Left colon (tissue), 2 donors: ENCODE results near the gene TIAL1. TPM values are rescaled to one million over a fixed set of nuclear protein-coding genes. Genes with fewer than 3 reads are reported as not detected.
"Not testable (repeated sequence)": the region's sequence is repeated elsewhere in the genome, so short reads cannot be mapped to it uniquely, and the experiment has no call there.

Experiments
- ATAC-seq: fragments of 200-7000 bp; cut with Tn5 transposase; one replicate; pipeline ENCODE4 v1.9.1; 2020; ENCODE audit warnings: mild to moderate bottlenecking, moderate library complexity
- DNase-seq, 2 donors: peaks; one replicate each; pipeline ENCODE4 v3.0.0-alpha.2; 2020
- intact Hi-C, 2 donors: fragments of 100-400 bp; cut with DNase I in 1 of 2; cut with micrococcal nuclease in 1 of 2; formaldehyde crosslinking; loops; one replicate each; pipeline versions ENCODE4 v1.11.2 to v1.14.0; 2022; cut with DNase I, micrococcal nuclease
- long read RNA-seq: library from polyadenylated mRNA; unstranded; transcript quantifications from one replicate; pipeline ENCODE4 v2.0.0, GENCODE V29; 2021
- total RNA-seq, 2 donors: library from RNA; stranded (reverse); fragmentation: NEBNext Ultra II Directional; extraction: Animal tissue kit (Norgen Biotek cat#: 25700); gene quantifications; one replicate each; pipeline ENCODE4 v1.2.1, GENCODE V29; 2021
- donor health status: DM: no; HTN: no; CAD: no.
- donor health status: DM: yes; HTN: yes; CAD: no.

The TIAL1 gene, protein sequence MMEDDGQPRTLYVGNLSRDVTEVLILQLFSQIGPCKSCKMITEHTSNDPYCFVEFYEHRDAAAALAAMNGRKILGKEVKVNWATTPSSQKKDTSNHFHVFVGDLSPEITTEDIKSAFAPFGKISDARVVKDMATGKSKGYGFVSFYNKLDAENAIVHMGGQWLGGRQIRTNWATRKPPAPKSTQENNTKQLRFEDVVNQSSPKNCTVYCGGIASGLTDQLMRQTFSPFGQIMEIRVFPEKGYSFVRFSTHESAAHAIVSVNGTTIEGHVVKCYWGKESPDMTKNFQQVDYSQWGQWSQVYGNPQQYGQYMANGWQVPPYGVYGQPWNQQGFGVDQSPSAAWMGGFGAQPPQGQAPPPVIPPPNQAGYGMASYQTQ
- 10 to 100 TPM; 92.8 to 97.0 TPM for total RNA-seq
- long read RNA-seq, full-length matches to known transcripts, result 1 of 3 reads
- long read RNA-seq, partial matches to known transcripts, result 1 of 3 reads
- long read RNA-seq, other reads (novel, unspliced or antisense), result 1 of 3 reads

DNA sequence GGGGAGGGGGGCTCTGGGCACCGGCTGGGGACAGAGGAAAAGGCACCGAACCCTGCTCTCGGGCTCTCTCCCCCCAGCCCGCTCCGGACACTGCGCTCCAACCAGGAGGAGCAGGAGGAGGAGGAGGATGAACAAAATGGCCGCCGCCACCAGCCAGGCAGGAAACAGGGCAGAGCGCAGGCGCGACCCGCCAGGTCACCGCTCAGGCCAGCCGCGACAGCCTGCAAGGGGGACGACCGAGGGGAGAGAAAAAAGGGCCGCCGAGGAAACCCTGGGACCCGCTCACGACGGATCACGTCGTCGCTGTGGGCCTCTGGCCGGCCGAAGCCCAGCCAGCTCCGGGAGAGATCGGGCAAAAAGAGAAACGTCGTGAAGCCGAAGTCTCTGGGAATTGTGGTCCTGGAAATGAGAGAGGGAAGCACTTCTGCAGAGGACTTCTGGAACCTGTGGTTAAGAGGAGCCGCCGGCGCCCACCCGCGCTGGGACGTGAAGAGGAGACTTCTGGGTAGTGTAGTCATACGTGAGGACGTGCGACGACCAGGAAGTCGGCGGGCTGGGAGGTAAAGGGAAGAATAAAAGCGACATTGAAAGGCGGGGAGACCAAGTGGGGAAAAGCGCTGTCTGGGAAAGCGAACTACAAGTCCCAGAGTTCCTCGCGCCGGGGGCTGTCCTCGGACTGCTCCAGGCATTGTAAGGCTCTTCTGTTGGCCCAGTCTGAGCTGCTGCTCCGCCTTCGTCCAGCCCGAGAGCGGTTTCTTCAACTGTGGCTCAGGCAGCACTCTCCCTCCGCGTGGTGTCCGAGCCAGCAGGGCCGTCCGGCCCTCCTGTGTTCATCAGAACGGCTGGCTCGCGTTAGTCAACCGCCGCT lies at the start of gene TIAL1:
Gene TIAL1 (minus strand): TSS at position 428 of the 868 bp plus-strand sequence. CDS start 499 bp downstream, outside the sequence.
- intact Hi-C loops, result no loop called here
- DNase-seq (peak; percentile 97 to 99), ATAC-seq (peak; percentile 89)

DNA sequence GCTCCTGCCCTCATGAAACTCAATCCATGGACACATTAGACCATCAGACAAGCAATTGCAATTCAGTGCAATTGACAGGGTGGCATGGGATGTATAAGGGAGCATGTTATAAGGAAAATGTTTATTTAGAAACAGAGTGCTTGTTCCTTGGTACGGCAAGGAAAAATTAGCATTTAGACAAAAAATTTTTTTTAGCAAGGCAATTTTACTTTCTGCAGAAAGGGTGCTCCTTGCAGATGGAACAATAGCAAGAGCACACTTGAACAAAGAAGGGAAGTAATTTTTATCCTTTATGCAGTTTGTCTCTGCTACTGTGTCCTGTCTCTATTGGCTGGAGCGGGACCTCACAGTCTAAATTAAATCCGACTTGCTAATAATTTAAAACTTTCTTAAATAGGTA lies 48.2 kb upstream of the TIAL1 start:
- intact Hi-C loops, result no loop called here
- no peak for DNase-seq
- ATAC-seq, result no peak

DNA sequence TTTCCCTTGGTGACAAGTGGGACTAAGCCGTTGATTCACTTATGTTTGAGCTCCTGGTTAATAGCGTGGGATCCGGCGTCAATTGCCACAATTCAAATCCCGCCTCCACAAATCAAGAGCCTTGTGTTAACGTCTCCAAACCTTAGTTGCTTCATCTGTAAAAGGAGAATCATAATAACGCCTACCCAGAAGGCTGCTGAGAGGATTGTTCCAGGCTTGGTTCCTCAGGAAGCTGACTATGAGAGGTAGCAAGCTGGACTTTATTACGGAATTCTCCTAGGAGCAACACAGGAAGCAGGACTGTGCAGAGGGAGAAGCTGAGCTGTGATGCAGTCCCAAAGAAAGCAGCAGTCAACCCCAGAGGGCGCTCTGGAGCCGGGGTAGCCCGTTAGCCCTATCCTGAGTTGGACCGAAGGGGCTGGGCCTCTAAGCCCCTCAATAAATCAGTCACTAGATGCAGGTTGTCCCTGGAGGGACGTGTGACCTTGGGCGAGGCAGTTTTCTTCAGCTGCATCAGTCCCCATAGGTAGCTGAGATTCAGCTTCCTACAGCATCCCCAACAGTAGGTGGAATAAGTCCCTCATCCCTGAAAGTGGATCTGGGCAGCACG lies 47.5 kb upstream of the TIAL1 start:
- intact Hi-C loops, result no loop called here
- DNase-seq, result no peak
- no peak for ATAC-seq

DNA sequence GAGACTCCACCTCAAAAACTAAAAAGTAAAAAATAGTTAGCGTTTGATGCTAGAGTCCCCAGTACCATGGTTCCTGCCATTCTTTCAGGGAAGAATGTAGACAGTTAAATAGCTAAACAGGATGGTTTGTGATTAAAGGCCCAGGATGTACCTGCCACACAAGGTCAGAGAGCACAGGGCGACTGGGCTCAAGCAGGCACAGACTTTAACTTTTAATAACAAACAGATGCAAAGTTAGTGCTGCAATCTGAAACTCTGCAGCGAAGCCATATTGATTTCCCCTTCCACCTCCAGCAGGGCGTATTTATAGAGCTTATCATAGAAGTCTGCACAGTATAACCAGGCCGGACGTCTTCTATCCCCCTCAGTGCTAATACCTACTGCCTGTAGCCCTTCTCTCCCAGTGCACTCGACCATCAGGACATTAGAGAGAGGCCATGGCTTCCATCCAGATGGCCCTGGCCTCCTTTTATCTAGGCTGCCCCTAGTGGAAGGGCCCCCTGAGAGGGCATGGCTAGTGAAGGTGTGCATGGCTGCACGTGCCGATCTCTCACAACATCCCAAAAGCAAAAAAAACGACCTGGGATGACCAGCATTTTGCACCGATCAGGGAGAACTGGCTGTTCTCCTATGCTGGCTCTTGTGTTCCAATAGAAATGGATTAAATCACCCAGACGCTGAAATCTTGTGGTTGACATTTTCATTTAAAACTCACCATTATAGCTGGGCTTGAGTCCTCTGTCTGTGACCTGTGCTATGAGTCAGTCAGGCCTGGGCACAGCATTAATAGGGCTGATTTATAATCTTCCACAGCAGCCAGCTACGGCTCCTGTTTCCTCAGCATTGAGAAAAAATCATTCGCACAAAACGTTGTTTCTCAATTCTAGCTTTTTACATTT lies 46.8 kb upstream of the TIAL1 start:
- intact Hi-C loops, result no loop called here
- ATAC-seq, result no peak
- no peak for DNase-seq

DNA sequence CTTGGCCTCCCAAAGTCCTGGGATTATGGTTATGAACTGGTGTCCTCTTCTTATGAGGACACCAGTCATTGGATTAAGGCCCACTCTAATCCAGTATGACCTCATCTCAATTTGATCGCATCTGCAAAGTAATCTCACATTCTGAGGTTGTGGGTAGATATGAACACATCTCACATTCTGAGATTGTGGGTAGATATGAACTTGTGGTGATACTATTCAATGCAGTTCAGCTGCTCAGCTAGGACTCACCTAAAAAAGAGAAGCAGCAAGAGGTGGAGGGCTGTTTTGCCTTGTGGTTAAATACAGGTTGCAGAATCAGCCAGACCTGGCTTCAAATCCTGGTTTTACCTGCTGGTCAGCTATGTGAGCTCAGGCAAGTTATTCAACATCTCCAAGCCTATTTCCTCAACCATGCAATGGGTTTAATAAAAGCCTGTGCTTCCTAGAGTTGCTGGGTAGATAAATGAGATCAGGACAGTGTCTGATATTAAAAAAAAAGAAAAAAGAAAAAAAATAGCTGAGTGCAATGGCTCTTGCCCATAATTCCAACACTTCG lies 45.9 kb upstream of the TIAL1 start:
- no peak for DNase-seq
- ATAC-seq, result no peak
- intact Hi-C loops, result no loop called here

DNA sequence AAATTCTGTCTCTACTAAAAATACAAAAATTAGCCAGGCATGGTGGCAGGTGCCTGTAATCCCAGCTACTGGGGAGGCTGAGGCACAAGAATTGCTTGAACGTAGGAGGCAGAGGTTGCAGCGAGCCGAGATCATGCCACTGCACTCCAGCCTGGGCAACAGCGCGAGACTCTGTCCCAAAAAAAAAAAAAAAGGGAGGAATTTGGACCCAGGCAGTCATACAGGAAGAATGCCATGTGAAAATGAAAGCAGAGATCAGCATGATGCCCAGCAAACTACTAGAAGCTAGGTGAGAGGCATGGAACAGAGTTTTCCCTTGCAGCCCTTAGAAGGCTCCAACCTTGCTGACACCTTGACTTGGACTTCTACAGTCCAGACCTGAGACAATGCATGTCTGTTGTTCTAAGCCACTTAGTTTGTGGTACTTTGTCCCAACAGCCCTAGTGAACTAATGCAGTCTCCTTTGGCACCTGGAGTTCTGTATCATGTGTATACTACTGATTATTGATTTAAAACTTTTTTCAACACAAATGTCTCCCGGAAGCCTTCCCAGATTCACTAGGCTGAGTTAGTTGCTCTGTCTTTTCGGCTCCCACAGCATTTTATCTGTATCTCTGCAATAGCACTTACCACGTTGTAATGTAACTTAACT lies 44.2 kb upstream of the TIAL1 start:
- ATAC-seq (peak; percentile 89), DNase-seq (no peak)
- intact Hi-C loops, result no loop called here

DNA sequence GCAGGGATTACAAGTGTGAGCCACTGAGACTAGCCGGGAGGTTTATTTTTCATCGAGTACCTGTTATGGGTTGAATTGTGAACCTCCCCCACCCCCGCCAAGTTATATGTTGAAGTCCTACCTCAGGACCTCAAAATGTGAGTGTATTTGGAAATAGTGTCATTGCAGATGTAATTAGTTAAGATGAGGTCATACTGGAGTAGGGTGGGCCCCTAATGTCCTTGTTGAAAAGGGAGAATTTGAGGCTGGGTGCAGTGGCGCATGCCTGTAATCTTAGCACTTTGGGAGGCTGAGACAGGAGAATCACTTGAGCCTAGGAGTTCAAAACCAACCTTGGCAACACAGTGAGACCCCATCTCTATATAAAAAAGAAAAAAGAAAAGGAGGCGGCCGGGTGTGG lies 43.6 kb upstream of the TIAL1 start:
- no peak for DNase-seq
- ATAC-seq, result no peak
- intact Hi-C loops, result no loop called here

DNA sequence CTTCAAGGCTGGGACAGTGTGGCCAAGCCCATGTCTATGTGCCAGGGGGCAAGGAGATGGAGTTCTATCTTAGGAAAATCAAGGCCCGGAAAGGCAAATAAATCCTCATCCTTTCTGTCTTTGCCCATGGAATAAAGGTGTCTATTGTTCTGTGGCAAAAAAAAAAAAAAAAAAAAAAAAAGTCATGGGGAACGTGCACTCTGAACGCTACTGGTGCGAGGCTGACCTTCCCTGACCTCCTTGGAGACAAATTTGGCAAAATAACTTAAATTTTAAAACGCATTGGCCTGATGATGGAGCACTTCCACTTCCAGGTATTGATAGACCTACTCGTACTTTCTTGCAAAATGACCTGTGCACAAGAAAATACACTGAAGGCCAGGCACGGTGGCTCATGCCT lies 42.2 kb upstream of the TIAL1 start:
- intact Hi-C loops, result no loop called here
- ATAC-seq (no peak), DNase-seq (no peak)

DNA sequence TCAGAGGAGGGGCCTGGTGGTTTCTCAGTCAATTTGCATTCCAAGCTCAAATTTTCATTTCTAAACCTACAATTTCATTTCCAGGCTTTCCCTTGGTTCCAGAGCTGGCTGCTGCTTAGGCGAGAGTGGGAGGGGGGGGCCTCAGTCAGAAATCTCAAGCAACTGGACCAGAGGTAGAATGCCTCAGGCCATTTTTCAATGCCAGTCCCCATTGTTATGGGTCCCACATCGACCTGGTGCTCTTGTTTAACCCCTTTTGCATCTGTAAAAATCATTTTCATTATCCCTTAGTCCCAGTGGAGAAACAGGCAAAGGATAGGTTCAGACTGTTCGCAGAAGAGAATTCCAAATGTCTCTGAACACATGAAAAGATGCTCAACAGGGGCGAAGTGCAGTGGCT lies 40.9 kb upstream of the TIAL1 start:
- DNase-seq (no peak), ATAC-seq (no peak)
- intact Hi-C loops, result no loop called here

DNA sequence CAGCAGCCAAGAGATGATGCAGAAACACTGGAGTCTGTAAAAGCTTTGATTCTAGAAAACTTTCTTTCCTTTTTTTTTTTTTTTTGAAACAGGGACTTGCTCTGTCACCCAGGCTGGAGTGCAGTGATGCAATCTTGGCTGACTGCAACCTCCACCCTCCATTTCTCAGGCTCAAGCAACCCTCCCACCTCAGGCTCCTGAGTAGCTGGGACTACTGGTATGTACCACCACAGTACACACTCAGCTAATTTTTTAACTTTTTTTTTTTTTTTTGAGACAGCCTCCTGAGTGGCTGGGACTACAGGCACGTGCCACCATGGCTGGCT lies 37.4 kb upstream of the TIAL1 start:
- no peak for ATAC-seq
- no peak for DNase-seq
- intact Hi-C loops, result no loop called here

DNA sequence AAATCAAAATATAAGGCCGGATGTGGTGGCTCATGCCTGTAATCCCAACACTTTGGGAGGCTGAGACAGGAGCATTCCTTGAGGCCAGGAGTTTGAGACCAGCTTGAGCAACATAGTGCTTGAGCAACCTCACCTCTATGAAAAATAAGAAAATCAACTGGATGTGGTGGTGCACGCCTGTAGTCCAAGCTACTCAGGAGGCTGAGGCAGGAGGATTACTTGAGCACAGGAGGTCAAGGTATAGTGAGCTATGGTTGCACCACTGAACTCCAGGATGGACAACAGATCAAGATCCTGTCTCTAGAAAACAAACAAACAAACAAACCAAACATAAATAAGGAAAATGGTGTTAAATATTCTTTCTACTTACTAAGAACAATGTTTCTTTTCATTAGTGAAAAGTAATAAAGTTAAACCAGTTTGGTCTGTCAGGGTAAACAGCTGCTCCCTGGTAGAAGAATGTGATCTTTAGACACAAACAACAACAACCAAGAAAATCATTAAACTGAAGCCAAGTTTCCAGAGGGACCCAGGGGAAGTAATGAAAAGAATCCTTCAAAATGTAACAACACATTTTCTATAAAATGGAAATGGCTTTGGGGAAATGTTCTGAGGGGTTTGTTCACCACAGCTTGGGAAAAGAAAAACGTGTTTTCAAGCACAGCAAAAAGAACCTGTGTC lies 36.9 kb upstream of the TIAL1 start:
- intact Hi-C loops, result no loop called here
- DNase-seq (no peak), ATAC-seq (no peak)

DNA sequence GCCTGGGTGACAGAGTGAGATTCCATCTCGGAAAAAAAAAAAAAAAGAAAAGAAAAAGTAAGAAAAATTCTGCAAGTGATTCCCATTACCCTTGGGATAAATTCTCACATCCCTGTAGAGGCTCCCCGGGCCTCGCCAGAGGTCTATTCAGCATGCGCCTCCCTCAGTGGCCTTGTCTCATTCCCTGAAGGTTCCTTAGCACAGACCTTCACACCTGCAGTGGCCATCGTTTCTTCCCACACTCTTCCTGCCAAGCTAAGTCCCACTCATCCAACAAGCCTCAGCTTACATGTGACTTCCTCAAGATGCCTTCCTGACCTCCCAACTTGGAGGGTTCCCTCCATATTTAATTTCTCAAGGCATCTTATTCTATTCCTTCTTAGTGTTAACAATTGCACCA lies 33.5 kb upstream of the TIAL1 start:
- DNase-seq, result no peak
- no peak for ATAC-seq
- intact Hi-C loops, result no loop called here

DNA sequence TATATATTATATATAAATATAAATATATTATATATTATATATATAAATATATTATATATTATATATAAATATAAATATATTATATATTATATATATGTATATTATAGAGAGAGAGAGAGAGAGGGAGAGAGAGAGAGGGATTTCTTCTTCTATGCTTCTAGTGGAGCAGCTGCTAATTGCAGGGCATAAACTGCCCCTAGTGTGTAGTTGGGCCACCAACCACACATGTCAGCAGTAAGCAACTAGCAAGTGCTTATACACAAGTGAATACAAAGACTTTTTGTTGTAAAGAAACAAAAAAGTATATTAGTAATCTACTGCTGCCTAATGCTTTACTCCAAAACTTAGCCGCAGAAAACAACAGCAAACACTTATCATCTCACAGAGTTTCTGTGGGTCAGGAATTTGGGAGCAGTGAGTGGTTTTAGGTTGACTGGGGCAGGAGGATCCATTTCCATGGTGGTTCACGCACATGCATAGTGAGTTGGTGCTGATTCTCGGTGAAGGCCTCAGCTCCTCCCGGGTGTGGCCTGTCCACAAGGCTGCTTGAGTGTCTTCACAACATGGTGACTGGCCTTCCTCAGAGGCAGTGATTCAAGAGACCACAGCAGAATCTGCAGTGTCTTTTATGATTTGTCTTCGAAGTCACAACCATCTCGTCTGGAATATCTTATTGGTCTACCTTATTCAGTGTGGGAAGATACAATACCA lies 29.0 kb upstream of the TIAL1 start:
- ATAC-seq (no peak), DNase-seq (no peak)
- intact Hi-C loops, result no loop called here

DNA sequence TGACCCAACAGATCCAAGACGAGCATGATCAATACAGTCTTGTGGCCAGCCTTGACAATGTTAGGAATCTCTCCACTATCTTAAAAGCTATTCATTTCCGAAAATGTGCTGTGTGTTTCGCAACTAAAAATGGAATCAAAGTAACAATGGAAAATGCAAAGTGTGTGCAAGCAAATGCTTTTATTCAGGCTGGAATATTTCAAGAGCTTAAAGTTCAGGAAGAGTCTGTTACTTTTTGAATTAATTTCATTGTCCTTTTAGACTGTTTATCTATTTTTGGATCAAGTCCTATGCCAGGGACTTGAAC lies 24.3 kb upstream of the TIAL1 start:
- no peak for ATAC-seq
- intact Hi-C loops, result no loop called here

DNA sequence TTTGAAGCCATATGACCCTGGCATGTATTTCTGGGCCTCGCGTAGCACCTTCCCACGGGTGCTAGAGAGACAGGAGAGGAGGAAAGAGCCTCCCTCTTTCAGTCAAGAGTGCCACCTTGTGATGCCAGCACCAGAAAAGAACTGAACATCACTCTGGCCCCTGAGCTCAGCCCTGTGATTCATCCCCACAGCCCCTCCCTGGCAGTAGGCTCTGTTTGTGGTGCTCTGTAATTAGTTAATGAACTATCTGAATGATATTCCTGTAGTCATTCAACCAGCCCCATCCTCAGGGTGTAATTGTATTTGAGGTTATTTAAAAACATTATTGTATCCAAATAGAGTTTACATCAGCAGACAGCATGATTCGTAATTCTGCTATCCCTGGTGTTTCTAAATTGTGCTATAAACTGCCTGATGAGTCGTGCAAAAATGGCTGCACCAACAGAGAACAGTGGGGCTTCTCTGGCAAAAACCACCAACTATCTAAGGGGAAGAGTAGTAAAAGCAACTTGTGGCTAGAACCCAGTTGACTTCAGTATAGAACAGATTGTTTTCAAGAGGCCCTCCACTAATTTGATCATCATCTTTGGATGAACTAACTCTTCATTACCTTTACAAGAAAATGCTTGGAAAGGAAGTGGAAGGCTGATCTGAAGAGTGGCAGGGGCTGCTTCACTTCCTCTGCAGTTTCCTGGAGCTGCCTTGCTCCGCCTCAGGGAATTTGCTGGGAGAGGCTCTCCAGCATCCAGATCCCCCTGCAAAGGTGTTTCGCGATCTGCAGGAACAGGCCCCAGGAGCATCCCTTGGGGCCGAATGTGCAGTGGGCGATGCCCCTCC lies 23.7 kb upstream of the TIAL1 start:
- ATAC-seq, result no peak
- no peak for DNase-seq
- intact Hi-C loops, result no loop called here

More for the DNA sequence above, 24.3 kb upstream of the TIAL1 start:
- DNase-seq, result no peak

DNA sequence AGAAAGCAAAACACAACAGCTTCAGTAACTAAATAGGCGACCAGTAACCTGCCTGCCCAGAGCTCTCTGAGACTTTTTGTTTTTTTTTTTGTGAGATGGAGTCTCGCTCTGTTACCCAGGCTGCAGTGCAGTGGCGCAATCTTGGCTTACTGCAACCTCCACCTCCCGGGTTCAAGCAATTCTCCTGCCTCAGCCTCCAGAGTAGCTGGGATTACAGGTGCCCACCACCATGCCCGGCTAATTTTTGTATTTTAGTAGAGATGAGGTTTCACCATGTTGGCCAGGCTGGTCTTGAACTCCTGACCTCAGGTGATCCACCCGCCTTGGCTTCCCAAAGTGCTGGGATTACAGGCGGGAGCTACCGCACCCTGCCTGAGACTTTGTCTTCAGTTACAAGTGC lies 23.0 kb upstream of the TIAL1 start:
- not testable (repeated sequence) for DNase-seq

More for the DNA sequence above, 23.0 kb upstream of the TIAL1 start:
- intact Hi-C loops, ATAC-seq: not testable (repeated sequence)
